CD4-positive, alpha-beta T cell (primary cell): ENCODE data around the gene DCDC2C. TPM values are rescaled to one million over a fixed set of nuclear protein-coding genes. Genes with fewer than 3 reads are reported as not detected.

Experiments
- ATAC-seq: fragments of 200-7000 bp; cut with Tn5 transposase; one replicate; pipeline ENCODE4 v1.10.0; 2022; ENCODE audit warnings: mild to moderate bottlenecking; ENCODE audit not compliant: poor library complexity
- CTCF ChIA-PET: fragments of 350-600 bp; sonication (Branson Sonifier 250); formaldehyde crosslinking; loops from one replicate; lab custom pipeline; 2021; ENCODE audit warnings: antibody characterized with exemption, inconsistent platforms; lab: Charles Lee
- POLR2A ChIA-PET: fragments of 350-600 bp; sonication (Branson Sonifier 250); formaldehyde crosslinking; loops from one replicate; lab custom pipeline; 2021; ENCODE audit warnings: antibody characterized with exemption, inconsistent platforms; lab: Charles Lee
- DNase-seq, 14 experiments: peaks; one replicate each; pipeline ENCODE4 v3.0.0-alpha.2; 2013 to 2020; ENCODE audit warnings: mixed read lengths in 2 of 14
- H3K27ac ChIP-seq, 2 donors: one replicate each; pipeline versions ENCODE4 v1.5.1 to v1.7.0; 2013; ENCODE audit warnings: low read length in 2 of 2, low read depth in 1 of 2, mild to moderate bottlenecking in 1 of 2
- H3K27me3 ChIP-seq, 2 experiments: 1 replicate in 1 of 2; 2 replicates in 1 of 2; pipeline versions ENCODE4 v1.6.1 to v1.7.0; 2013; ENCODE audit warnings: low read length in 2 of 2, control low read depth in 1 of 2, mild to moderate bottlenecking in 1 of 2, moderate library complexity in 1 of 2; ENCODE audit not compliant: insufficient read depth in 2 of 2, control insufficient read depth in 1 of 2
- H3K36me3 ChIP-seq: one replicate; pipeline ENCODE4 v1.6.1; 2013; ENCODE audit warnings: low read length, control low read depth; ENCODE audit not compliant: insufficient read depth
- H3K4me1 ChIP-seq: one replicate; pipeline ENCODE4 v1.6.1; 2013; ENCODE audit warnings: low read length, control low read depth; ENCODE audit not compliant: insufficient read depth
- H3K4me3 ChIP-seq: one replicate; pipeline ENCODE4 v1.5.1; 2013; ENCODE audit warnings: mild to moderate bottlenecking, low read length, moderate library complexity
- H3K9me3 ChIP-seq, 2 experiments: 1 replicate in 1 of 2; 2 replicates in 1 of 2; pipeline versions ENCODE4 v1.6.1 to v1.7.0; 2013; ENCODE audit warnings: low read length in 2 of 2, mild to moderate bottlenecking in 2 of 2, control low read depth in 1 of 2, moderate library complexity in 1 of 2; ENCODE audit not compliant: control insufficient read depth in 1 of 2, insufficient read depth in 1 of 2
- H3K27ac Mint-ChIP-seq: one replicate; pipeline ENCODE4 v1.8.0; 2020; ENCODE audit warnings: mixed read lengths
- H3K27me3 Mint-ChIP-seq: one replicate; pipeline ENCODE4 v1.8.0; 2021; ENCODE audit warnings: mixed read lengths
- H3K36me3 Mint-ChIP-seq: one replicate; pipeline ENCODE4 v1.8.0; 2021; ENCODE audit warnings: low read depth, mixed read lengths
- H3K4me1 Mint-ChIP-seq: one replicate; pipeline ENCODE4 v1.8.0; 2021; ENCODE audit warnings: low read depth, mixed read lengths
- H3K4me3 Mint-ChIP-seq: one replicate; pipeline ENCODE4 v1.8.0; 2020; ENCODE audit warnings: mild to moderate bottlenecking, mixed read lengths
- H3K9me3 Mint-ChIP-seq: one replicate; pipeline ENCODE4 v1.8.0; 2020; ENCODE audit warnings: mixed read lengths
- intact Hi-C, 2 experiments: fragments of 100-400 bp; cut with DNase I in 1 of 2; cut with micrococcal nuclease in 1 of 2; formaldehyde crosslinking; loops; one replicate each; pipeline versions ENCODE4 v1.15.1 to v1.9.0; 2023 to 2025; cut with DNase I, micrococcal nuclease
- total RNA-seq, 174 experiments: library from RNA in 2 of 174; stranded (reverse) in 2 of 174; gene quantifications; one replicate each; pipeline ENCODE4 v1.2.3 and lab custom pipeline; 2021 to 2026
- TF ChIP-seq, protein P1 (sequence below): fragments of 200-600 bp; IDR thresholded peaks from one replicate; pipeline ENCODE4 v1.8.0; 2022; ENCODE audit warnings: antibody characterized with exemption, mild to moderate bottlenecking

The DCDC2C gene
- total RNA-seq, 2 experiments from 2014 or later = not detected

DNA sequence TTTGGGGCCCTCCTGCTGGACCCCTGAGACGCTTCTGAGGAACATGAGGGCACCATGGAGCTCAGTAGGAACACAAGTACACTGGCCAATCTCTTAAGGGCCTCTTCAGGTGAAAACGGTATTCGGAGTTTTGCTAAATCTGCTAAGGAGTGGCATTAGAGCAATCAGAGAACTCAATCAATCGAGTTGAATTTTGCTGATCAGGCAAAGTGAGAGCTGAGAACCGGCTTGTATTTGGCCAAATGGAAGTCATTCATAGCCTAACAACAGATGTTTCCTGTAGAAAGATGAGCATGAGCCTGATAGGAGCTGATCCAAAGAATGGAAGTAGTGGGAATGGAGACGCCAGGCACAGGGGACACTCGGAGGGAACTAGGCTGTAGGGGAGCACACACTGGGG, 133.7 kb downstream of the DCDC2C start:
- POLR2A ChIA-PET = no interaction called here
- H3K36me3 ChIP-seq = no peaks in the 10 kb centered on the region
- intact Hi-C loops = no loop called here
- Mint-ChIP-seq H3K27ac (no peak overlapping the region), H3K9me3 (no peaks in the 10 kb centered on the region), H3K4me1 (no peaks in the 10 kb centered on the region), H3K27me3 (peaks cover 7% of the 10 kb centered on the region), H3K4me3 (no peak overlapping the region), H3K36me3 (no peaks in the 10 kb centered on the region)
- CTCF ChIA-PET = no interaction called here
- ATAC-seq (no peak), DNase-seq (no peak)
- no peaks in the 10 kb centered on the region for H3K27me3 ChIP-seq
- H3K4me3 ChIP-seq = no peak overlapping the region
- TF ChIP-seq, protein P1, sequence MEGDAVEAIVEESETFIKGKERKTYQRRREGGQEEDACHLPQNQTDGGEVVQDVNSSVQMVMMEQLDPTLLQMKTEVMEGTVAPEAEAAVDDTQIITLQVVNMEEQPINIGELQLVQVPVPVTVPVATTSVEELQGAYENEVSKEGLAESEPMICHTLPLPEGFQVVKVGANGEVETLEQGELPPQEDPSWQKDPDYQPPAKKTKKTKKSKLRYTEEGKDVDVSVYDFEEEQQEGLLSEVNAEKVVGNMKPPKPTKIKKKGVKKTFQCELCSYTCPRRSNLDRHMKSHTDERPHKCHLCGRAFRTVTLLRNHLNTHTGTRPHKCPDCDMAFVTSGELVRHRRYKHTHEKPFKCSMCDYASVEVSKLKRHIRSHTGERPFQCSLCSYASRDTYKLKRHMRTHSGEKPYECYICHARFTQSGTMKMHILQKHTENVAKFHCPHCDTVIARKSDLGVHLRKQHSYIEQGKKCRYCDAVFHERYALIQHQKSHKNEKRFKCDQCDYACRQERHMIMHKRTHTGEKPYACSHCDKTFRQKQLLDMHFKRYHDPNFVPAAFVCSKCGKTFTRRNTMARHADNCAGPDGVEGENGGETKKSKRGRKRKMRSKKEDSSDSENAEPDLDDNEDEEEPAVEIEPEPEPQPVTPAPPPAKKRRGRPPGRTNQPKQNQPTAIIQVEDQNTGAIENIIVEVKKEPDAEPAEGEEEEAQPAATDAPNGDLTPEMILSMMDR = no peak
- H3K4me1 ChIP-seq = no peaks in the 10 kb centered on the region
- H3K9me3 ChIP-seq = peaks cover 0 to 9% of the 10 kb centered on the region in 2 experiments
- no peak overlapping the region for H3K27ac ChIP-seq

DNA sequence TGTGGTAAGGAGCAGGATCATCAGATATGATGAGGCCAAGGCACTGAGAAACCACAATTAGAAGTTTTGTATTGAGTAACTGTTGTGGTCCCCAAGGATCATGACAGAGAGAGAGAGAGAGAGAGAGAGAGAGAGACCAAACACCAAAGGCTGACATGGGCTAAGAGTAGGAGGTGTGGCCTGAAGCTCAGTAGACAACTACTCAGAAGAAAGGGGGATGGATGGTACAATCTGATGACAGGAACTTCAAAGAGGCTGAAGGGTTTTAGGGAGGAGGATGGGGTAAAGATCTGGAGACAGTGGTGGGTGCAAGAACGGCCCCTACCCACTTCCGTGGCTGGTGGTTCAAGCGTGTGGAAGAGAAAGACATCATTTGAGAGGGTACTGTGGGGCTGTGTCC, 135.0 kb downstream of the DCDC2C start:
- intact Hi-C loops = no loop called here
- POLR2A ChIA-PET = no interaction called here
- Histone ChIP-seq H3K27ac (no peak overlapping the region), H3K36me3 (no peaks in the 10 kb centered on the region), H3K9me3 (peaks cover 0 to 13% of the 10 kb centered on the region in 2 experiments), H3K27me3 (no peaks in the 10 kb centered on the region), H3K4me1 (no peaks in the 10 kb centered on the region), H3K4me3 (no peak overlapping the region)
- TF ChIP-seq, protein P1 = no peak
- H3K4me3 Mint-ChIP-seq = no peak overlapping the region
- no peak overlapping the region for H3K27ac Mint-ChIP-seq
- DNase-seq = no peak
- no peak for ATAC-seq
- H3K9me3 Mint-ChIP-seq = no peaks in the 10 kb centered on the region
- no peaks in the 10 kb centered on the region for H3K36me3 Mint-ChIP-seq
- no peaks in the 10 kb centered on the region for H3K4me1 Mint-ChIP-seq
- CTCF ChIA-PET = no interaction called here
- peaks cover 4% of the 10 kb centered on the region for H3K27me3 Mint-ChIP-seq

DNA sequence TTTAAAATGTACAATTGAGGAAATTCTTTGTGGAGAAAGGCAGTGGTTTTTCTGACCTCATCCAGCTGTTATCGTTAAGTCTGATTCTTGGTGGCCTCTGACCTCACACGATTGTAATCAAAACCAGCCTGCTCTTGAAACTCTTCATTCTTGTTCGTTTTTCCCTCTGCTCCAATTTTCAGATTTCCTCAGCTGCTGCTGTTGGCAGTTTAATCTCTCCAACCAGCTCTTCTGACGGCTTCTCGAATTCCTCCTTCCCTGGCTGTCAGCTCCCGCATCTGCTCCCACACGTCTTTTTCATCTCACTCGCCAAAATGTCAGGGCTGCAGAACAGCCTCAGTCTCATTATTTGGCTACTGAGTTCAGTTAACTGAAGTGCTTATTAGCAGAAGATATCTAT, 136.1 kb downstream of the DCDC2C start:
- DNase-seq (no peak), ATAC-seq (no peak)
- Mint-ChIP-seq H3K4me1 (no peaks in the 10 kb centered on the region), H3K9me3 (no peaks in the 10 kb centered on the region), H3K27me3 (peaks cover 4% of the 10 kb centered on the region), H3K27ac (no peak overlapping the region), H3K4me3 (no peak overlapping the region), H3K36me3 (no peaks in the 10 kb centered on the region)
- Histone ChIP-seq H3K27me3 (no peaks in the 10 kb centered on the region), H3K4me3 (no peak overlapping the region), H3K36me3 (no peaks in the 10 kb centered on the region), H3K27ac (no peak overlapping the region), H3K9me3 (peaks cover 0 to 17% of the 10 kb centered on the region in 2 experiments), H3K4me1 (no peaks in the 10 kb centered on the region)
- intact Hi-C loops = no loop called here
- TF ChIP-seq, protein P1 = no peak
- ChIA-PET POLR2A (no interaction called here), CTCF (no interaction called here)
